Measurements from ENCODE around the gene GALNT17.

GRCh38 chr7:71613313-71613712 lies 481.4 kb downstream of the GALNT17 start:
- TF ChIP-seq, protein P1, sequence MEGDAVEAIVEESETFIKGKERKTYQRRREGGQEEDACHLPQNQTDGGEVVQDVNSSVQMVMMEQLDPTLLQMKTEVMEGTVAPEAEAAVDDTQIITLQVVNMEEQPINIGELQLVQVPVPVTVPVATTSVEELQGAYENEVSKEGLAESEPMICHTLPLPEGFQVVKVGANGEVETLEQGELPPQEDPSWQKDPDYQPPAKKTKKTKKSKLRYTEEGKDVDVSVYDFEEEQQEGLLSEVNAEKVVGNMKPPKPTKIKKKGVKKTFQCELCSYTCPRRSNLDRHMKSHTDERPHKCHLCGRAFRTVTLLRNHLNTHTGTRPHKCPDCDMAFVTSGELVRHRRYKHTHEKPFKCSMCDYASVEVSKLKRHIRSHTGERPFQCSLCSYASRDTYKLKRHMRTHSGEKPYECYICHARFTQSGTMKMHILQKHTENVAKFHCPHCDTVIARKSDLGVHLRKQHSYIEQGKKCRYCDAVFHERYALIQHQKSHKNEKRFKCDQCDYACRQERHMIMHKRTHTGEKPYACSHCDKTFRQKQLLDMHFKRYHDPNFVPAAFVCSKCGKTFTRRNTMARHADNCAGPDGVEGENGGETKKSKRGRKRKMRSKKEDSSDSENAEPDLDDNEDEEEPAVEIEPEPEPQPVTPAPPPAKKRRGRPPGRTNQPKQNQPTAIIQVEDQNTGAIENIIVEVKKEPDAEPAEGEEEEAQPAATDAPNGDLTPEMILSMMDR (IDR thresholded peaks at IDR 0.05): no peak
- no peak for TF ChIP-seq POLR2A (IDR thresholded peaks at IDR 0.05)

Data from heart left ventricle (tissue), 13 donors.